ENCODE results near the gene ARFIP1.

ARFIP1 gene

DNA sequence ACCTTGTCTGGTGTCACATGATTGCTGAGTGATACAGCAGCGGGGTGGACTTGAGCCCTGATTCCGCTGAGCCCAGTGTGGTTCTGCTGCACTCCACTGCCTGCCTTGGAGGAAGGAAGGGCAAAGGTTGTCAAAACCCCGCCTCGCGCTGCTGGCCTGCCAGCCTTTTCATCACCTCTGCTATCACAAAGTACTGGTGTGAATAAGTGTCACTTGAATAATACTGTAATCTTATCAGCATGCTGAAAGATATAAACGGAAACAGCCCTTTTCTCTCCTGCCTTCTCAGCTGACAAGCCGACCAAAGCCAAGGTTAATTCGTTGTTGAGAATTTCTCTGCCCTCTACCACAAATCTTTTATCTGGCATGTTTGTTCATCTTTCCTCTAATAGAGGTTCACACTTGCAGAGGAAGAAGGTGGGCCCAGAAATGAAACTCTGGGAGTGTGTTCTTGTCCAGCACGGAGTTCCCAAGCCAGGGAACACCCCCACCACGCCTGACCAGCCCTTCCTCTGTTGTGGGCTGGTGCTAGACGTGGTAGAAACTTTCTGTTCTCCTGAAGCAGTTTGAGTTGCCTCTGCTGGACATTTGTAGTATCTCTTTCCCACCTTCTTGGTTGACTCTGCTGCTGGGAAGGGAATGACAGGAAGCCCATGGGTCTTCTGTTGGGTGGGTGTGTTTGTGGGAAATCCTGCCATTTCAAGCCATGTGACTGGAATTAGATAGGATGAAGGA lies 177.8 kb downstream of the ARFIP1 start:
- in situ Hi-C loops (cut with MboI; ENCODE audit: low sequenced_read_pairs): no loop called here

DNA sequence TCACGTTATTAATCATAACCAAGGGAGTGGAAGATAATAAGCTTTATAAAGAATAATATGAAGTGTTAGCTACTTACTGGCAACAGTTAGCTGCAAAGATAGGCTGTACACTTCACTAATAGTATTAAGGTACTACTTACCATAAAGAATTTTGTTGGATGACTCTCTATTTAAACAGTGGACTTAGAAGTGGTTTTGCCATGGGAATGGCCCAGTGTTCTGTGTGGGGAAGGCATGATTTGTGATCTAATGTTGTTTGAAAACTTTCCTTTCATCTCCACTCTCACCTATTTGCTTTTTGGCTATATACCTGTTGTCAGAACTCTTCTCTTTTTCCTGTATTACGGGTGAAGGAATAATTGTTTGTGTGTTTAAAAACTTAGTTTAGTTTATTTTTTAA lies 179.3 kb downstream of the ARFIP1 start:
- in situ Hi-C loops (cut with MboI; ENCODE audit: low sequenced_read_pairs): no loop called here

DNA sequence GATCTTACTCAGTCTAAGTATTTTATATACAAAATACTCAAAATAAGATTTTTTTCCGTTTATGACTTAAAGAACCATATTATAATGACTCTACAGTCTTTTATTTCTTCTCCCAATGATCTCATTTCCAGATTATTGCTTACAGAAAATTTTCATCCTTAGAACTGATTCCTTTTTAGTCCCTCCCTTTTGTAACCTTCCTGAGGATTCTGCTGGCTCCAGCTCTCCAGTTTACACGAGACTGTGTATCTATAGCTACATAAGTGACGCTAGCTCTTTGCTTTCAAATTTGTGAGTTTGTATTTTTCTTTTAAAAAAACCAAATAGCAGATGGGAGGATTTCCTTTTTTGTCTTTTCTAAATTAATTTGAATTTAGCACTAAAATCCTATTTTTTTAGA lies 180.3 kb downstream of the ARFIP1 start:
- in situ Hi-C loops (cut with MboI; ENCODE audit: low sequenced_read_pairs): no loop called here

DNA sequence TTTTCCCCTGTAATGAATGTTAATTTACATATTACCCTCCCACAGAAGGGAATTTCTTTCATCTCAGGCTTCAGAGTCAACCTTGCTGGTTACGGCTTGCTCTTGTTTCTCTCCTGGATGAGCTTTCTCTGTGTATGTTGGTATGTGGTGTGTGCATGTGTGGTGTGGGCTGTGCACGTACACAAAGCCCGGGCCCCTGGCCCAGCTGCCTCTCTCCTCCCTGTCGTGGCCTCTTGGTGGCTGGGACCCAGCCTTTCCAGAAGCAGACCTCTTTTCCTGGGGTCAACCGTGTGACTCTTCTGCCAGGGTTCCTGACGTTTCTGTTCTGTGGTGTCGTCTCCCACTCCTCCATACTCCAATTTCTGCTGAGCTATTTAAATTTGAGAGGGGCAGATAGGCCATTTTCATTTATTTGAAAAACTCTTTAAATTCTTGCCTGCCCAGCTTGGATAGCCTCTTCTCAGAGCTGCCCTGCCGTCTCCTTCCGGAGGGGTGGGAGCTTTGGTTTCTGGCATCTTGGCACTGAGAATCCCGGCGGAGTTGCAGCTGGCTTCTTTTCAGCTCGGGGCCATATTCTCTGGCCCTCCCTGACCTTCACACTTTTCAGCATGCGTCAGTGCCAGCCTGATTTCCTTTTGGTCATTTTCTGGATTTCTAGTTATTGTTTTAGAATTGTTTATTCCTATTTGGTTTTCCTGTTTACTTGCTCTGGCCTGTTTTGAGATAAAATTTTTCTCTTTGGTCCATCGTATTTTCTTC lies 181.4 kb downstream of the ARFIP1 start:
- in situ Hi-C loops (cut with MboI; ENCODE audit: low sequenced_read_pairs): no loop called here

DNA sequence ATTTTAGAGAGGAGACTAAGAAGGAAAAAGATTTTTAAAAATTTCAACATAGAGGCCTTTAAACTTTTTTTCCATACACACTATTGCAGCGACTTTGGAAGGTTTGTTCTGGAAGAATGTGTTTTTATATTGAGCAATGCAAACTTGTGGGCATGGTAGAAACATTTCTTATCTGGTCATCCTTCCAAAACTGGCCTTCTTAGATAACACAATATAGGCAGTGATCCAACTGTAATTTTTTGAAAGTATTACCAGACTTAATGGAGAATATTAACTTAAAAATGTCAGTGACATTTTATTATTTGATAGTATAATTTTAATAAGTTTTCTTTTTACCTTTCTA lies 182.0 kb downstream of the ARFIP1 start:
- in situ Hi-C loops (cut with MboI; ENCODE audit: low sequenced_read_pairs): no loop called here

All from HL-60/S4 treated with phorbol 12-myristate 13-acetate at 8.2 ng/mL for 4 days and 3 days (cell line).